HepG2 (cell line): ENCODE measurements around the gene CYB5B.

Experiments
- NFRKB ChIP-seq: fragments of 450-650 bp; IDR thresholded peaks from 2 replicates; pipeline ENCODE4 v1.6.1; 2017
- RARA ChIP-seq: IDR thresholded peaks from 2 replicates; pipeline ENCODE4 v1.6.1; 2016; ENCODE audit warnings: missing genetic modification reagents, missing compliant biosample characterization

- TF ChIP-seq NFRKB, result no peak
- TF ChIP-seq RARA (CRISPR knock-in tag), result no peak
These were observed 50.0 kb downstream of the CYB5B start for GRCh38 chr16:69474408-69474807.
